Neutrophil (primary cell): ENCODE measurements around the gene NFATC2.

Source experiments
- H3K27ac ChIP-seq: fragments of 200-600 bp; sonication (generic); 2 replicates; pipeline ENCODE4 v1.5.1; 2016; ENCODE audit warnings: mild to moderate bottlenecking, moderate library complexity
- H3K27me3 ChIP-seq: fragments of 200-600 bp; sonication (generic); 2 replicates; pipeline ENCODE4 v1.6.0; 2016; ENCODE audit warnings: mild to moderate bottlenecking
- H3K36me3 ChIP-seq: fragments of 200-600 bp; sonication (generic); 2 replicates; pipeline ENCODE4 v1.5.1; 2017
- H3K4me1 ChIP-seq, 2 experiments: fragments of 200-600 bp in 1 of 2; sonication (generic) in 1 of 2; 1 replicate in 1 of 2; 2 replicates in 1 of 2; pipeline versions ENCODE4 v1.5.1 to v1.6.1; 2013 to 2016; ENCODE audit warnings: low read depth in 1 of 2, low read length in 1 of 2, mild to moderate bottlenecking in 1 of 2, moderate library complexity in 1 of 2; ENCODE audit not compliant: control insufficient read depth in 1 of 2, insufficient read depth in 1 of 2
- H3K4me3 ChIP-seq, 2 experiments: fragments of 200-600 bp in 1 of 2; sonication (generic) in 1 of 2; 1 replicate in 1 of 2; 2 replicates in 1 of 2; pipeline ENCODE4 v1.5.1; 2013 to 2016; ENCODE audit warnings: low read depth in 1 of 2, low read length in 1 of 2, mild to moderate bottlenecking in 1 of 2, moderate library complexity in 1 of 2
- H3K9me3 ChIP-seq: fragments of 200-600 bp; sonication (generic); 2 replicates; pipeline ENCODE4 v1.5.1; 2016
- CTCF ChIP-seq: fragments of 200-600 bp; sonication (generic); IDR thresholded peaks from 2 replicates; pipeline ENCODE4 v1.5.1; 2016; ENCODE audit warnings: antibody characterized with exemption

NFATC2 gene

GRCh38 chr20:51359401-51359800 lies 183.1 kb downstream of the NFATC2 start:
- TF ChIP-seq CTCF, result no peak
- no peak overlapping the region for H3K27ac ChIP-seq

GRCh38 chr20:51358032-51358724 lies 184.3 kb downstream of the NFATC2 start:
- Histone ChIP-seq H3K9me3 (no peaks in the 10 kb centered on the region), H3K4me3 (no peak overlapping the region), H3K4me1 (no peaks in the 10 kb centered on the region), H3K27me3 (no peaks in the 10 kb centered on the region), H3K36me3 (no peaks in the 10 kb centered on the region), H3K27ac (no peak overlapping the region)
- TF ChIP-seq CTCF, result no peak

More at GRCh38 chr20:51359401-51359800, 183.1 kb downstream of the NFATC2 start:
- Histone ChIP-seq H3K4me1 (no peaks in the 10 kb centered on the region), H3K9me3 (no peaks in the 10 kb centered on the region), H3K4me3 (no peak overlapping the region), H3K36me3 (no peaks in the 10 kb centered on the region), H3K27me3 (no peaks in the 10 kb centered on the region)

- Histone ChIP-seq H3K4me1 (no peaks in the 10 kb centered on the region), H3K27ac (no peak overlapping the region), H3K36me3 (no peaks in the 10 kb centered on the region)
These were observed 185.0 kb downstream of the NFATC2 start for GRCh38 chr20:51357543-51357942.

GRCh38 chr20:51356871-51357270 lies 185.6 kb downstream of the NFATC2 start:
- Histone ChIP-seq H3K9me3 (no peaks in the 10 kb centered on the region), H3K36me3 (no peaks in the 10 kb centered on the region), H3K27ac (no peak overlapping the region), H3K4me3 (no peak overlapping the region), H3K4me1 (no peaks in the 10 kb centered on the region), H3K27me3 (no peaks in the 10 kb centered on the region)
- TF ChIP-seq CTCF, result no peak

More at GRCh38 chr20:51357543-51357942, 185.0 kb downstream of the NFATC2 start:
- TF ChIP-seq CTCF, result no peak
- no peaks in the 10 kb centered on the region for H3K9me3 ChIP-seq
- H3K27me3 ChIP-seq, result no peaks in the 10 kb centered on the region
- H3K4me3 ChIP-seq, result no peak overlapping the region

GRCh38 chr20:51354769-51355319 lies 187.7 kb downstream of the NFATC2 start:
- TF ChIP-seq CTCF, result no peak
- no peak overlapping the region for H3K27ac ChIP-seq

More at GRCh38 chr20:51354769-51355319, 187.7 kb downstream of the NFATC2 start:
- Histone ChIP-seq H3K36me3 (no peaks in the 10 kb centered on the region), H3K9me3 (no peaks in the 10 kb centered on the region), H3K4me3 (no peak overlapping the region), H3K4me1 (no peaks in the 10 kb centered on the region), H3K27me3 (no peaks in the 10 kb centered on the region)
